ENCODE data around the gene SCP2.

The SCP2 gene, protein sequence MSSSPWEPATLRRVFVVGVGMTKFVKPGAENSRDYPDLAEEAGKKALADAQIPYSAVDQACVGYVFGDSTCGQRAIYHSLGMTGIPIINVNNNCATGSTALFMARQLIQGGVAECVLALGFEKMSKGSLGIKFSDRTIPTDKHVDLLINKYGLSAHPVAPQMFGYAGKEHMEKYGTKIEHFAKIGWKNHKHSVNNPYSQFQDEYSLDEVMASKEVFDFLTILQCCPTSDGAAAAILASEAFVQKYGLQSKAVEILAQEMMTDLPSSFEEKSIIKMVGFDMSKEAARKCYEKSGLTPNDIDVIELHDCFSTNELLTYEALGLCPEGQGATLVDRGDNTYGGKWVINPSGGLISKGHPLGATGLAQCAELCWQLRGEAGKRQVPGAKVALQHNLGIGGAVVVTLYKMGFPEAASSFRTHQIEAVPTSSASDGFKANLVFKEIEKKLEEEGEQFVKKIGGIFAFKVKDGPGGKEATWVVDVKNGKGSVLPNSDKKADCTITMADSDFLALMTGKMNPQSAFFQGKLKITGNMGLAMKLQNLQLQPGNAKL

DNA sequence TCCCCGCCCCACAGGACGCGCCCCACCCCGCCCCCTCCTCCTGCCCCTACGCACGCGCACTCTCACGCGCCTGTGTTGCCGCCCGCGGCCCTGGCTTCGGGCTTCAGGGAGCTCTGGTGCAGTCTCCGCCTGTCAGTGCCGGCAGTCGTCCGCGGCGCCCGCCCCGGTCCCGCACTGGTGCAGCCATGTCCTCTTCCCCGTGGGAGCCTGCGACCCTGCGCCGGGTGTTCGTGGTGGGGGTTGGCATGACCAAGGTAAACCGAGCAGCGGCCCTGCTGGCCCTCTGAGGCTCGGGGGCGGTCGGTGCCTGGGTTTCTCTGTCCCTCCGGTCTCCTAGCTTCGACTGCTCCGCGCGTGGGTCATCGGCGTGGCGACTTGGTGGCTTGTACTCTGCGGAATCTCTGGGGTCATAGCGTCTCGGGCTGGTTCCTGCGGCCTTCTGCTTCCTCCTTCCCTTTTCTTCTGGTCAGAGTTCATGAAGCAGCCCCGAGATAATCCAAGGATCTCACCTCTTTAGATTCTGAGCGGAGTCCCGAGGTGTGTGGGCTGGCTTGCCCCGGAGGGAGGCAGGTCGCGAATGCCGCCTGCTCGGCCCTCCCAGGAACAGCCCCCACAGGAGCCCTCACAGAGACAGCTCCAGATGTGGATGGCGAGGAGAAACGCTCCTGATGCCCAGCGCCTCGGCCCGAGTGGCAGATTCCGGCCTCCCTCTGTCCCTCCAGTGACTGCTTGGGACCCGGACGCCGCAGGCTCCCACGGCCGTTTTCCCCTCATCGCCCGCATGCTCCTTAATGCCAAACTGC lies at the start of gene SCP2:
Gene SCP2 (plus strand): TSS at position 65 of the 803 bp plus-strand sequence. CDS start 121 bp downstream, at position 186.
- TF ChIP-seq, protein P1, sequence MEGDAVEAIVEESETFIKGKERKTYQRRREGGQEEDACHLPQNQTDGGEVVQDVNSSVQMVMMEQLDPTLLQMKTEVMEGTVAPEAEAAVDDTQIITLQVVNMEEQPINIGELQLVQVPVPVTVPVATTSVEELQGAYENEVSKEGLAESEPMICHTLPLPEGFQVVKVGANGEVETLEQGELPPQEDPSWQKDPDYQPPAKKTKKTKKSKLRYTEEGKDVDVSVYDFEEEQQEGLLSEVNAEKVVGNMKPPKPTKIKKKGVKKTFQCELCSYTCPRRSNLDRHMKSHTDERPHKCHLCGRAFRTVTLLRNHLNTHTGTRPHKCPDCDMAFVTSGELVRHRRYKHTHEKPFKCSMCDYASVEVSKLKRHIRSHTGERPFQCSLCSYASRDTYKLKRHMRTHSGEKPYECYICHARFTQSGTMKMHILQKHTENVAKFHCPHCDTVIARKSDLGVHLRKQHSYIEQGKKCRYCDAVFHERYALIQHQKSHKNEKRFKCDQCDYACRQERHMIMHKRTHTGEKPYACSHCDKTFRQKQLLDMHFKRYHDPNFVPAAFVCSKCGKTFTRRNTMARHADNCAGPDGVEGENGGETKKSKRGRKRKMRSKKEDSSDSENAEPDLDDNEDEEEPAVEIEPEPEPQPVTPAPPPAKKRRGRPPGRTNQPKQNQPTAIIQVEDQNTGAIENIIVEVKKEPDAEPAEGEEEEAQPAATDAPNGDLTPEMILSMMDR (IDR thresholded peaks at IDR 0.05; ENCODE audit: insufficient read depth, low read depth, low read length, missing control alignments), result no peak
- DNase-seq (ENCODE audit: low read depth), result peak; percentile 84
- H3K4me3 ChIP-seq (ENCODE audit: low read depth, low read length), result peak within 1 kb of the TSS; percentile 91

DNA sequence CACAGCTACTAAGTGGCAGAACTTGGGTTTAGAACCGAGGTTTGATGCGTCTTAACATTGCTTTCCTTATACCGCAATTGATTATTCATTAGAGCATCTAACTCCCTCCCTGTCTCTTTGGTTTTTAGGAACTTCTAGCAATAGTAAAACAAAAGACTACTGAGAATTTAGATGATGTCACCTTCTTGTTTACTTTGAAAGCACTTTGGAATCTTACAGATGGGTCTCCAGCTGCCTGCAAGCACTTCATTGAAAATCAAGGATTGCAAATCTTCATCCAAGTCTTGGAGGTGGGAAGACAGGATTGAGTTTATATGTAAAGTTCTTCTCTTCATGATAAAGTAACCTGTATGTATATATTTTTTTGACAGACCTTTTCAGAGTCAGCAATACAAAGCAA lies 49.5 kb upstream of the SCP2 start:
- no peak overlapping the region for H3K4me3 ChIP-seq (ENCODE audit: low read depth, low read length)
- TF ChIP-seq, protein P1 (IDR thresholded peaks at IDR 0.05; ENCODE audit: insufficient read depth, low read depth, low read length, missing control alignments), result no peak
- DNase-seq (ENCODE audit: low read depth), result no peak

DNA sequence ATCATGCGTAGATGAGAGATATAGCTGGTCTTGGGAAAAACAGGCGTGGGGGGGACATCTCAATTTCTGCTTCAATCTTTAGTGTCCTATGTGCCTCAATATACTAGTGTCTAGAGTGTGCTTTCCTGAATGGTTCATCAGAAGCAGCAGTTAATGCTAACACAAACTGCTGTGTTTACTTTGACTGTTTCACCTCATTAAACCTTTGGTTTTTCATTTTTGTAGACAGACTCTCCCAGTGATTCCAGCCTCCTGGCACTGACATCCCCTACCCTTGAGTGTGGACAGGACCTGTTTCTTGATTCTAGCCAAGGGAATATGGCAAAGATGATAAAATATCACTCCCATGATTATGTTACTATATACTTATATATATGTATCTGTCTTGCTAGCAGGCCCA lies 46.9 kb upstream of the SCP2 start:
- TF ChIP-seq, protein P1 (IDR thresholded peaks at IDR 0.05; ENCODE audit: insufficient read depth, low read depth, low read length, missing control alignments), result no peak
- H3K4me3 ChIP-seq (ENCODE audit: low read depth, low read length), result no peak overlapping the region
- no peak for DNase-seq (ENCODE audit: low read depth)

DNA sequence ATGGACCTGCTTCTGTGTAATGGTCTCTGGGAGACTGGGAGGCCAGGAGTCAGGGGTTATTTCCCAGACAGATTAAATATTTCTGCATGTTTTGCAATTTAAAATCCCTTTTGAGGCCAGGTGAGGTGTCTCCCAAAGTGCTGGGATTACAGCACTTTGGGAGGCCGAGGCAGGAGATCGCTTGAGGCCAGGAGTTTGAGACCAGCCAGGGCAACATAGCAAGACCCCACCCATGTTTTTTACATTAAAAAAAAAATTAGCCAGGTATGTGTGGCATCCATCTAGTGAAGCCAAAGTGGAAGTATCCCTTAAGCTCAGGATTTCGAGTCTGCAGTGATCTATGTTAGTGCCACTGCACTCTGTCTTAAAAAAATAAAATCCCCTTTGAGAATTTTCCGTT lies 39.6 kb upstream of the SCP2 start:
- H3K4me3 ChIP-seq (ENCODE audit: low read depth, low read length), result no peak overlapping the region
- TF ChIP-seq, protein P1 (IDR thresholded peaks at IDR 0.05; ENCODE audit: insufficient read depth, low read depth, low read length, missing control alignments), result no peak
- no peak for DNase-seq (ENCODE audit: low read depth)

DNA sequence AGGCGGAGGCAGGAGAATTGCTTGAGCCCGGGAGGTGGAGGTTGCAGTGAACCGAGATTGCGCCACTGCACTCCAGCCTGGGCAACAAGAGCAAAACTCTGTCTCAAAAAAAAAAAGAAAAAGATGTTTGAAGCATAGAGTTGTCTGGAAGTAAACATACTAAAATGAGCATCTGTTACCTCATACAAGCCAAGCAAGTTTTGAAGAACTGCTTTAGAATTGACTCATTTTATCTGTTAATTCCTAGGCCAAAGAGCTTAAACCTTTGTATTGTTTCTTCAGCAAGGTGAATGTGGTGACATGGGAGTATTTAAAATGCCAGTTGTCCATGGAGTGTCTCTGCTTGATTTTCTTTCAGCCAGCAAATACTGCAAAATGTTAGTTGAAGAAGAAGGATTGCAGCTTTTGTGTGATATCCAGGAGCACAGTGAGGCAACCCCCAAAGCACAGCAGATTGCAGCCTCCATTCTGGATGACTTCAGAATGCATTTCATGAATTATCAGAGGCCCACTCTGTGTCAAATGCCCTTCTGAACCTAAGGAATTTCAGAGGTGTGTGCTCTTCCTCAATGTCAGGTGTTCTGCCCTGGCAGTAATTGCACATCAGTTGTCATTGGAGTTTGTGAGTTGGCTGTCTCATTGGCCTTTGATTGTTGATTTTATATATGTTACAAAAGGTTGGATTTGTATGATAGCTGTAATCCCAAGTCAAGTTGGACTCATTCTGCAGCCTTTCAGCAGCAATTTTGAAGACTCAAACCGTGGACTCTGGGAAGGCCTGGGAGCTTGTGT lies 34.5 kb upstream of the SCP2 start:
- TF ChIP-seq, protein P1 (IDR thresholded peaks at IDR 0.05; ENCODE audit: insufficient read depth, low read depth, low read length, missing control alignments), result no peak
- no peak for DNase-seq (ENCODE audit: low read depth)
- no peak overlapping the region for H3K4me3 ChIP-seq (ENCODE audit: low read depth, low read length)

DNA sequence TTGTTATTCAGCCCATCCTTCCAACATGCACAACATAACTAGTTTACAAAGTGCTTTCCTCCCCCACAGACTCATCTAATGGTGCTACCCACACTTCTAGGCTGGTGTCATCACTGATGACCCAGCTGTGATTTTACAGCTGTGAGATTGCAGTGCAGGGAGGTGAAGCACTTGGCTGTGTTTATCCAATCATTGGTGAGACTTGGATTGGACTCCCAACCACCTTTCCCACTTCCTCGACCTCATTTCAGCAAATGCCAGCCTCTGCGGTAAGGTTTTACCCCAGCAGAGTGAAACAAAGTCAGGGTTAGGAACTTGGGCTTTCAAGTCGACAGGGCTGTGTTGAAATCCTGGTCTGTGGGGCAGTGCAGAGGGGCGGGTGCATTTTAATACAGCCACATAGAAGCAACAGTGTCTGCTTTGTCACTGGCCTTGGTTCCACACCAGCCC lies 27.6 kb upstream of the SCP2 start:
- TF ChIP-seq, protein P1 (IDR thresholded peaks at IDR 0.05; ENCODE audit: insufficient read depth, low read depth, low read length, missing control alignments), result no peak
- no peak overlapping the region for H3K4me3 ChIP-seq (ENCODE audit: low read depth, low read length)
- no peak for DNase-seq (ENCODE audit: low read depth)

Data from GM12865 (cell line).